SK-N-SH (cell line): ENCODE data around the gene FAM149B1. TPM values are rescaled to one million over a fixed set of nuclear protein-coding genes. Genes with fewer than 3 reads are reported as not detected.

Experiments used
- CTCF ChIA-PET: fragments of 300-600, 350-600 bp; formaldehyde crosslinking; extraction: SDS; loops from one replicate; lab custom pipeline; 2021; lab: Yijun Ruan, JAX
- POLR2A ChIA-PET: fragments of 350-600 bp; sonication (Branson Sonifier 250); formaldehyde crosslinking; extraction: SDS; loops from one replicate; lab custom pipeline; 2020; ENCODE audit warnings: antibody characterized with exemption, inconsistent platforms; lab: Yijun Ruan, JAX
- DNase-seq: peaks from one replicate; pipeline ENCODE4 v3.0.0; 2012
- H2AFZ ChIP-seq: fragments of 200-600 bp; sonication (generic); 2 replicates; pipeline ENCODE4 v1.8.1; 2016; ENCODE audit warnings: antibody characterized with exemption, mild to moderate bottlenecking, low read depth
- H3F3A ChIP-seq: fragments of 200-600 bp; sonication (generic); replicated peaks from 2 replicates; pipeline ENCODE3; 2016; ENCODE audit warnings: antibody characterized with exemption, mild to moderate bottlenecking; ENCODE audit not compliant: insufficient read depth
- H3K27ac ChIP-seq, 2 experiments: fragments of 200-500 bp in 1 of 2; fragments of 200-600 bp in 1 of 2; sonication (Bioruptor generic) in 1 of 2; sonication (generic), shearing (Covaris generic) in 1 of 2; 2 replicates each; pipeline versions ENCODE4 v1.5.1 to v1.6.1; 2014 to 2016; ENCODE audit warnings: low read depth in 2 of 2, inconsistent platforms in 1 of 2, low read length in 1 of 2, mild to moderate bottlenecking in 1 of 2, mixed read lengths in 1 of 2
- H3K27me3 ChIP-seq: fragments of 200-600 bp; sonication (generic), shearing (Covaris generic); 2 replicates; pipeline ENCODE4 v1.6.1; 2016; ENCODE audit warnings: mixed run types; ENCODE audit not compliant: insufficient read depth
- H3K36me3 ChIP-seq, 2 experiments: fragments of 200-500 bp in 1 of 2; fragments of 200-600 bp in 1 of 2; sonication (Bioruptor generic) in 1 of 2; sonication (generic) in 1 of 2; replicated peaks in 1 of 2; 2 replicates each; pipeline versions ENCODE3 to v1.5.1; 2014 to 2016; ENCODE audit warnings: low read length in 1 of 2, mild to moderate bottlenecking in 1 of 2; ENCODE audit not compliant: insufficient read depth in 2 of 2, control insufficient read depth in 1 of 2
- H3K4me1 ChIP-seq, 2 experiments: fragments of 200-500 bp in 1 of 2; fragments of 200-600 bp in 1 of 2; sonication (Bioruptor generic) in 1 of 2; sonication (generic), shearing (Covaris generic) in 1 of 2; 2 replicates each; pipeline versions ENCODE4 v1.5.1 to v1.6.1; 2014 to 2016; ENCODE audit warnings: low read depth in 1 of 2, low read length in 1 of 2, mixed run types in 1 of 2; ENCODE audit not compliant: insufficient read depth in 2 of 2, control insufficient read depth in 1 of 2
- H3K4me2 ChIP-seq: fragments of 200-600 bp; sonication (generic), shearing (Covaris generic); 2 replicates; pipeline ENCODE4 v1.6.1; 2017; ENCODE audit warnings: mixed run types
- H3K4me3 ChIP-seq, 2 experiments: fragments of 200-500 bp in 1 of 2; fragments of 200-600 bp in 1 of 2; sonication (Bioruptor generic) in 1 of 2; sonication (generic), shearing (Covaris generic) in 1 of 2; 2 replicates each; pipeline versions ENCODE4 v1.5.1 to v1.8.1; 2014 to 2016; ENCODE audit warnings: low read depth in 2 of 2, inconsistent platforms in 1 of 2, low read length in 1 of 2, mild to moderate bottlenecking in 1 of 2, mixed read lengths in 1 of 2, moderate library complexity in 1 of 2
- H3K79me2 ChIP-seq: fragments of 200-600 bp; sonication (generic); 2 replicates; pipeline ENCODE4 v1.8.1; 2017; ENCODE audit warnings: mild to moderate bottlenecking; ENCODE audit not compliant: insufficient read depth
- H3K9ac ChIP-seq: fragments of 200-600 bp; sonication (generic); 2 replicates; pipeline ENCODE4 v1.6.1; 2017; ENCODE audit warnings: mixed run types
- H3K9me2 ChIP-seq: fragments of 200-600 bp; sonication (generic); 2 replicates; pipeline ENCODE4 v1.6.1; 2017; ENCODE audit warnings: mixed run types
- H3K9me3 ChIP-seq: fragments of 200-600 bp; sonication (generic); 2 replicates; pipeline ENCODE4 v1.6.1; 2017; ENCODE audit warnings: mixed run types, mild to moderate bottlenecking, moderate library complexity
- H4K20me1 ChIP-seq: fragments of 200-600 bp; sonication (generic); 2 replicates; pipeline ENCODE4 v1.6.1; 2017; ENCODE audit warnings: mild to moderate bottlenecking, mixed run types; ENCODE audit not compliant: insufficient read depth
- CTCF ChIP-seq: fragments of 200-600 bp; sonication (generic); IDR thresholded peaks from 2 replicates; pipeline ENCODE4 v1.6.1; 2017; ENCODE audit warnings: antibody characterized with exemption, mild to moderate bottlenecking, moderate library complexity
- ELF1 ChIP-seq: IDR thresholded peaks from 2 replicates; pipeline ENCODE4 v1.4.0; 2012
- EZH2phosphoT487 ChIP-seq: fragments of 200-600 bp; sonication (generic); IDR thresholded peaks from 2 replicates; pipeline ENCODE4 v1.6.1; 2017; ENCODE audit warnings: low read depth, mixed run types, mild to moderate bottlenecking, antibody characterized with exemption, moderate library complexity, borderline replicate concordance
- FOXJ3 ChIP-seq: sonication (generic); formaldehyde crosslinking; IDR thresholded peaks from 2 replicates; pipeline ENCODE4 v1.5.1; 2020; ENCODE audit warnings: mild to moderate bottlenecking, missing genetic modification reagents
- FOXM1 ChIP-seq: IDR thresholded peaks from 2 replicates; pipeline ENCODE4 v1.4.0; 2012; ENCODE audit warnings: low read depth, mild to moderate bottlenecking
- GABPA ChIP-seq: IDR thresholded peaks from 2 replicates; pipeline ENCODE4 v1.4.0; 2012; ENCODE audit warnings: low read depth, mild to moderate bottlenecking
- JUND ChIP-seq: IDR thresholded peaks from 2 replicates; pipeline ENCODE4 v1.4.0; 2012
- MAX ChIP-seq: IDR thresholded peaks from 2 replicates; pipeline ENCODE4 v1.4.0; 2012; ENCODE audit warnings: low read depth
- NFIC ChIP-seq: IDR thresholded peaks from 2 replicates; pipeline ENCODE4 v1.4.0; 2012; ENCODE audit warnings: borderline replicate concordance
- PBX3 ChIP-seq: IDR thresholded peaks from 2 replicates; pipeline ENCODE4; 2012
- POLR2AphosphoS5 ChIP-seq: IDR thresholded peaks from 2 replicates; pipeline ENCODE4 v1.6.1; 2012; ENCODE audit warnings: low read depth, low read length
- RCOR1 ChIP-seq: fragments of 150-350 bp; IDR thresholded peaks from 2 replicates; pipeline ENCODE4 v1.6.1; 2017; ENCODE audit warnings: antibody characterized with exemption, low read length
- RFX5 ChIP-seq: IDR thresholded peaks from 2 replicates; pipeline ENCODE4 v1.6.1; 2012; ENCODE audit warnings: mild to moderate bottlenecking, improper control_type of control experiment, low read length
- TEAD4 ChIP-seq: IDR thresholded peaks from 2 replicates; pipeline ENCODE4 v1.4.0; 2012; ENCODE audit warnings: mild to moderate bottlenecking, borderline replicate concordance; ENCODE audit not compliant: insufficient read depth
- USF1 ChIP-seq: IDR thresholded peaks from 2 replicates; pipeline ENCODE4 v1.4.0; 2012; ENCODE audit warnings: low read depth, borderline replicate concordance
- YY1 ChIP-seq: IDR thresholded peaks from 2 replicates; pipeline ENCODE4 v1.4.0; 2012; ENCODE audit warnings: low read depth, mild to moderate bottlenecking
- whole genome bisulfite sequencing: methylation state at CpG from one replicate; pipeline ENCODE4 v1.1.6; 2017; ENCODE audit warnings: low lambda C conversion rate; 5-methylcytosine and 5-hydroxymethylcytosine counted together
- polyA plus RNA-seq, 3 experiments: library from polyadenylated mRNA; depleted of rRNA; stranded (reverse); fragments of >200 nt; gene quantifications; 2 replicates each; pipeline ENCODE4 v1.2.3, GENCODE V29; 2012

Gene FAM149B1
- polyA plus RNA-seq, 1 of the 3 experiments (the other 2 are of a cell fraction): 28.2 TPM

DNA sequence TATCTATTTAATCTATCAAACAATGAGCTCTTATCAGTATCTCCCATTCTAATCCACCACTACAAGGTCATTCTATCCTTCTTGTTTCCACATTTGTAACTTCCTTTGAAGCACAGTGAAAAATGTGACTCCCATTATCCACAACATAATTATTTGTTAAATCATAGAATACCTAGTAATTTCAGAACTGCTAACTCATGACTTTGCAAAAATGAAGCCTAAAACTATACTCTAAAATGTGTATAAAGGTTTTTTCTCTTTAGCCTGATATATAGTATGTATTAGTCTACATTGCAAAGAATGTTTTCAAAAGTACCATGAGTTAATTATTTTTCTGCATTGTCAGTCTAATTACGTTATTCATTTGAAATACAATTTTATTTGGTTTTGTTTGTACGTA lies 96.5 kb downstream of the FAM149B1 start:
- no peaks in the 10 kb centered on the region for H3K9me3 ChIP-seq
- WGBS: 86% methylated on average over 2 of the region's 2 CpGs
- H3K4me3 ChIP-seq: no peak overlapping the region
- H3F3A ChIP-seq: peaks cover 16% of the 10 kb centered on the region
- POLR2A ChIA-PET: no interaction called here
- peaks cover 0 to 15% of the 10 kb centered on the region in 2 experiments; a peak in 2 of 4 replicates for H3K4me1 ChIP-seq
- CTCF ChIA-PET: interaction anchor here (0.5 to 2.5 kb wide), 24 partner anchors 8 to 838 kb away, joined by 3 to 18 read pairs (median 5); partner anchors contain the start of genes DNAJC9 and MRPS16
- no peak for DNase-seq
- H3K79me2 ChIP-seq: no peaks in the 10 kb centered on the region
- H3K9me2 ChIP-seq: no peaks in the 10 kb centered on the region
- no peak overlapping the region for H3K4me2 ChIP-seq
- TF ChIP-seq FOXJ3 (CRISPR knock-in tag) (no peak), TEAD4 (no peak), YY1 (no peak), PBX3 (no peak), EZH2phosphoT487 (no peak), MAX (no peak), RCOR1 (no peak), POLR2AphosphoS5 (no peak), JUND (no peak), GABPA (no peak), USF1 (no peak)
- TF ChIP-seq, all 33 proteins: peak for 0
- Histone ChIP-seq H3K27me3 (no peaks in the 10 kb centered on the region), H3K27ac (0 out of 4 replicates have a peak overlapping the region, but pooled peaks of 1 of the 2 experiments have one; percentile 25), H3K9ac (no peak overlapping the region), H3K36me3 (no peaks in the 10 kb centered on the region), H4K20me1 (no peaks in the 10 kb centered on the region), H2AFZ (no peak overlapping the region)

DNA sequence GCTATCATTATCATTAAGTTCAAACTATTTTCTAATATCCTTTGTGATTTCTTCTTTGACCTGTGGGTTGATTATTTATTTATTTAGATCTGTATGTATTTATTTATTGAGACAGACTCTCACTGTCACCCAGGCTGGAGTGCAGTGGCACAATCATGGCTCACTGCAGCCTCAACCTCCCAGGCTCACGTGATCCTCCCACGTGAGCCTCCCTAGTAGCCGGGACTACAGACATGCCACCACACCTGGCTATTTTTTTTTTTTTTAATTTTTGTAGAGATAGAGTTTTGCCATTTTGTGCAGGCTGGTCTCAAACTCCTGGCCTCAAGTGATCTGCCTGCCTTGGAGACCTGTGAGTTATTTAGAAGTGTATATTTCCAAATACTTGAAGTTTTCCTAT lies 113.2 kb downstream of the FAM149B1 start:
- no peak for TF ChIP-seq ELF1
- TF ChIP-seq YY1: no peak
- TF ChIP-seq RFX5: no peak
- TF ChIP-seq CTCF: no peak
- TF ChIP-seq NFIC: no peak
- TF ChIP-seq FOXM1: no peak
- TF ChIP-seq, all 33 proteins: peak for 0
- no peaks in the 10 kb centered on the region for H3K27me3 ChIP-seq
- ChIA-PET POLR2A (no interaction called here), CTCF (interaction anchor here (3.1 kb wide), 1 partner anchor 17 kb away, joined by 9 read pairs; no protein-coding TSS in a partner anchor)
- no peaks in the 10 kb centered on the region for H3K4me1 ChIP-seq
- H3K4me2 ChIP-seq: no peak overlapping the region
- no peak overlapping the region for H3K9ac ChIP-seq
- no peaks in the 10 kb centered on the region for H3K9me2 ChIP-seq
- DNase-seq: no peak
- no peaks in the 10 kb centered on the region for H3K79me2 ChIP-seq
- no peak overlapping the region for H3K4me3 ChIP-seq
- no peaks in the 10 kb centered on the region for H3F3A ChIP-seq
- H2AFZ ChIP-seq: no peak overlapping the region
- no peaks in the 10 kb centered on the region for H3K9me3 ChIP-seq
- H3K27ac ChIP-seq: no peak overlapping the region
- H3K36me3 ChIP-seq: no peaks in the 10 kb centered on the region
- WGBS: 74% methylated on average over 3 of the region's 3 CpGs
- H4K20me1 ChIP-seq: no peaks in the 10 kb centered on the region
